GM23248 (cell line): ENCODE results near the gene BCO1.

Source experiments
- EZH2 ChIP-seq: fragments of 200-600 bp; sonication (generic); IDR thresholded peaks from 2 replicates; pipeline ENCODE4 v1.6.1; 2018; ENCODE audit warnings: antibody characterized with exemption, mild to moderate bottlenecking; ENCODE audit not compliant: insufficient read depth, poor library complexity, severe bottlenecking
- EZH2phosphoT487 ChIP-seq: fragments of 200-600 bp; sonication (generic); IDR thresholded peaks from 2 replicates; pipeline ENCODE4 v1.6.1; 2018; ENCODE audit warnings: antibody characterized with exemption, moderate library complexity, mild to moderate bottlenecking, low read depth; ENCODE audit not compliant: insufficient read depth

DNA sequence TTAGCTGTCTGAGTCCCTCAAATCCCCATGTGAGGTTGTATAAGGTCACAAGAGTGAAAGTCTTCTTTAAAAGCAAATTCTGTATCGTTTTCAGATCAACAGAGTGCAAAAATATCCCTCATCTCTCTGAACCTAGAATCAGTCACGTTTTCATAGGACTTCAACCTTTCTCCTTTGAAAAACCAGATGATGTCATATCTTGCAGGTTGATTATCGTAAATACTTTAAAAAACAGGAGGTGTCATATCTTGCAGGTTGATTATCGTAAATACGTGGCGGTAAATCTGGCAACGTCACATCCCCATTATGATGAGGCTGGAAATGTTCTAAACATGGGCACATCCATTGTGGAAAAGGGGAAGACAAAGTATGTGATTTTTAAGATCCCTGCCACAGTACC lies 25.9 kb downstream of the BCO1 start:
- no peak for TF ChIP-seq EZH2
- no peak for TF ChIP-seq EZH2phosphoT487
